Stimulated activated naive CD4-positive, alpha-beta T cell treated with Interleukin-2 at 50 U/mL for 16 hours (primary cell): Measurements from ENCODE around the gene CDKAL1.
"Not testable (repeated sequence)": the region's sequence is repeated elsewhere in the genome, so short reads cannot be mapped to it uniquely, and the experiment has no call there.

Source experiments
- DNase-seq: peaks from one replicate; lab custom pipeline; 2025; lab: John Stamatoyannopoulos, UW

The CDKAL1 gene

GRCh38 chr6:21031182-21031581 is 496.9 kb downstream of the CDKAL1 start:
- DNase-seq, result no peak

- no peak for DNase-seq
Observed at GRCh38 chr6:21033084-21033483, 498.8 kb downstream of the CDKAL1 start.

GRCh38 chr6:21033575-21034026 is 499.3 kb downstream of the CDKAL1 start:
- no peak for DNase-seq

GRCh38 chr6:21034345-21034744 is 500.1 kb downstream of the CDKAL1 start:
- no peak for DNase-seq

- no peak for DNase-seq
Observed at GRCh38 chr6:21037453-21037852, 503.2 kb downstream of the CDKAL1 start.

- no peak for DNase-seq
Observed at GRCh38 chr6:21039926-21040325, 505.7 kb downstream of the CDKAL1 start.

GRCh38 chr6:21045135-21045700 is 511.0 kb downstream of the CDKAL1 start:
- DNase-seq, result no peak

GRCh38 chr6:21046276-21046675 is 512.0 kb downstream of the CDKAL1 start:
- DNase-seq, result no peak

- no peak for DNase-seq
Observed at GRCh38 chr6:21048047-21048446, 513.8 kb downstream of the CDKAL1 start.

- no peak for DNase-seq
Observed at GRCh38 chr6:21049148-21049547, 514.9 kb downstream of the CDKAL1 start.

- no peak for DNase-seq
Observed at GRCh38 chr6:21049572-21049971, 515.3 kb downstream of the CDKAL1 start.

GRCh38 chr6:21050935-21051334 is 516.7 kb downstream of the CDKAL1 start:
- no peak for DNase-seq

- no peak for DNase-seq
Observed at GRCh38 chr6:21051777-21052176, 517.5 kb downstream of the CDKAL1 start.

GRCh38 chr6:21053612-21054011 is 519.4 kb downstream of the CDKAL1 start:
- no peak for DNase-seq

- DNase-seq, result not testable (repeated sequence)
Observed at GRCh38 chr6:21055480-21055879, 521.2 kb downstream of the CDKAL1 start.

- no peak for DNase-seq
Observed at GRCh38 chr6:21061892-21062291, 527.6 kb downstream of the CDKAL1 start.

- DNase-seq, result no peak
Observed at GRCh38 chr6:21064756-21065340, 530.6 kb downstream of the CDKAL1 start.

GRCh38 chr6:21067521-21067920 is 533.3 kb downstream of the CDKAL1 start:
- DNase-seq, result no peak

- DNase-seq, result no peak
Observed at GRCh38 chr6:21070620-21071019, 536.4 kb downstream of the CDKAL1 start.

GRCh38 chr6:21071780-21072468 is 537.7 kb downstream of the CDKAL1 start:
- no peak for DNase-seq

GRCh38 chr6:21073318-21073839 is 539.1 kb downstream of the CDKAL1 start:
- no peak for DNase-seq

GRCh38 chr6:21074484-21074883 is 540.2 kb downstream of the CDKAL1 start:
- DNase-seq, result no peak

- DNase-seq, result no peak
Observed at GRCh38 chr6:21075986-21076385, 541.7 kb downstream of the CDKAL1 start.
